ENCODE measurements around the gene ZNRD2.

The ZNRD2 gene

DNA sequence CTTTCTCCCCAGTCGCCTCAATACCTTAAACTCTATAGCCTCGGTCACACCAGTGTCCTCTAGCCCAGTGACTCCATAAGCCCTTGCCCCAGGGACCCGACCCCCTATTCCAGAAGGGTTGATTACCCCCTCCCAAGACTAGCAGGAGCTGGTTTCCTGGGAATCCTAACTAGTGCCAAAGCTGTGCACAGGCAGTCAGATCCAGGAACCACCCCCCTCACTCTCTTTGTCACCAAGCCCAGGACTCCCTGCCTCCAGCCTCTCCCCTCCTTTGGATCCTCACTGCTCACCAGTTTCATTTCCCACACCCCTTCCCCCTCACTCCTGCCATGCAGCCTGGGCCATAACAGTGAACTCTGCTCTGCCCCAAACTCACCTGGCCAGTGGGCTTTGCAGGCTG, 21.9 kb upstream of the ZNRD2 start:
- TF ChIP-seq TAF1 (IDR thresholded peaks at IDR 0.05; ENCODE audit: borderline replicate concordance, insufficient read depth, low read length) (no peak), SIN3A (IDR thresholded peaks at IDR 0.05; ENCODE audit: borderline replicate concordance, insufficient read depth, low read length) (no peak), POLR2AphosphoS5 (IDR thresholded peaks at IDR 0.05; ENCODE audit: low read depth, low read length) (no peak), FOXP2 (optimal IDR thresholded peaks at IDR 0.05; ENCODE audit: borderline replicate concordance, extremely low read depth, extremely low read length, insufficient read depth) (no peak)
- TF ChIP-seq, protein P1, sequence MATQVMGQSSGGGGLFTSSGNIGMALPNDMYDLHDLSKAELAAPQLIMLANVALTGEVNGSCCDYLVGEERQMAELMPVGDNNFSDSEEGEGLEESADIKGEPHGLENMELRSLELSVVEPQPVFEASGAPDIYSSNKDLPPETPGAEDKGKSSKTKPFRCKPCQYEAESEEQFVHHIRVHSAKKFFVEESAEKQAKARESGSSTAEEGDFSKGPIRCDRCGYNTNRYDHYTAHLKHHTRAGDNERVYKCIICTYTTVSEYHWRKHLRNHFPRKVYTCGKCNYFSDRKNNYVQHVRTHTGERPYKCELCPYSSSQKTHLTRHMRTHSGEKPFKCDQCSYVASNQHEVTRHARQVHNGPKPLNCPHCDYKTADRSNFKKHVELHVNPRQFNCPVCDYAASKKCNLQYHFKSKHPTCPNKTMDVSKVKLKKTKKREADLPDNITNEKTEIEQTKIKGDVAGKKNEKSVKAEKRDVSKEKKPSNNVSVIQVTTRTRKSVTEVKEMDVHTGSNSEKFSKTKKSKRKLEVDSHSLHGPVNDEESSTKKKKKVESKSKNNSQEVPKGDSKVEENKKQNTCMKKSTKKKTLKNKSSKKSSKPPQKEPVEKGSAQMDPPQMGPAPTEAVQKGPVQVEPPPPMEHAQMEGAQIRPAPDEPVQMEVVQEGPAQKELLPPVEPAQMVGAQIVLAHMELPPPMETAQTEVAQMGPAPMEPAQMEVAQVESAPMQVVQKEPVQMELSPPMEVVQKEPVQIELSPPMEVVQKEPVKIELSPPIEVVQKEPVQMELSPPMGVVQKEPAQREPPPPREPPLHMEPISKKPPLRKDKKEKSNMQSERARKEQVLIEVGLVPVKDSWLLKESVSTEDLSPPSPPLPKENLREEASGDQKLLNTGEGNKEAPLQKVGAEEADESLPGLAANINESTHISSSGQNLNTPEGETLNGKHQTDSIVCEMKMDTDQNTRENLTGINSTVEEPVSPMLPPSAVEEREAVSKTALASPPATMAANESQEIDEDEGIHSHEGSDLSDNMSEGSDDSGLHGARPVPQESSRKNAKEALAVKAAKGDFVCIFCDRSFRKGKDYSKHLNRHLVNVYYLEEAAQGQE (IDR thresholded peaks at IDR 0.05; ENCODE audit: insufficient read depth in 1 of 2, low read depth in 2 of 2, low read length in 2 of 2) = no peak

DNA sequence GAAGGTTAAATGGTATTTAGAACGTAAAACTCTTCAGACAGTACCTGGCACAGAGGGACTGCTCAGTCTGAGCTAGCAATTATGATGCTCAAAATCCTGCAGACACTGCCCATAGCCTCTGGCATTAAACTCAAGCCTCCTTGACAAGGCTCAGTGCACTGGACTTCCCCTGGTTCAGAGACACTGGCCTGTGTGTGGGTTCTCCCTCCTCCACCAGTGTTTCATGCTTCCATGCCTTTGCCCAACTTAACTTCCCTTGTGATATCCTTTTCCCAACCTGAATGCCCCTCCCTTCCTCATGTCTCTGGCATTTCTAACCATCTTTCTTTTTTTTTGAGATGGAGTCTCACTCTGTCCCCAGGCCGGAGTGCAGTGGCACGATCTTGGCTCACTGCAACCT, 21.2 kb upstream of the ZNRD2 start:
- TF ChIP-seq TAF1 (IDR thresholded peaks at IDR 0.05; ENCODE audit: borderline replicate concordance, insufficient read depth, low read length) = no peak

DNA sequence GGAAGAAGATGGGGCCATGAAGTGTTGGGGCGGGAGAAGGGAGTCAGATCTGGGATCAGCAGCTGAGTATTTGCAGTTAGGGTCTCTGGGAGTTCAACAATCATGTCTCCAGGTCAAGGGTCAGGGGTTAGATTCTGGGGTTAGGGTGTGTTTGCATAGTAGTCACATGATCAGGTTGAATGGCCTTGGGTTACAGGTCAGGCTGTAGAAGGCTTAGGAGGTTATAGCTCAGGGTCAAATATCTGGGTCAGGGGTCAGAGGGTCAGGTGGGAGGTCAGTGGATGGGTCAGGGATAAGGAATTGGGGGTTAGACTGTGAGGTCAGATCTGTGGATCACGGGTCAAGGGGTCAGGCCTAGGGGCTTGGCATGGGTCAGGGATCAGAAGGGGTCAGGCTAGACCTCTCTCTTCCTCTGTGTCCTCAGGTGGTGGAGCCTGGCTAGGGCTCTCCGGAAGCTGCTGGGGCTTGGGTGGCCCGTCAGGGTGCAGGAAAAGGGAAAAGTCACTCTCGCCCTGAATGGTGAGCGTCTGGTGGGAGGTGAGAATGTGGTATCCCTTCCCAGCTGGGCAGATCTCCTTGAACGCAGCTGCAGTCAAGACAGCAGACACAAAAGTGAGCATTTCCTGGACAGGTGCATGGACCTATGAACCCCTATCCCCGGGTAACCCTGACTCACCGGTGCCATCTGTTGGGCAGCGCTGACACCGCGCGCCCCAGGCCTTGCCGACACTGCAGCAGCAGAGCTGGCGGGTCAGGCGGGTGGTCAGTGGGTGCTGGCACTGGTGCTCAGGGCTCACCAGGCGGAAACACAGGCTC, 18.5 kb upstream of the ZNRD2 start:
- TF ChIP-seq SIN3A (IDR thresholded peaks at IDR 0.05; ENCODE audit: borderline replicate concordance, insufficient read depth, low read length) = no peak
- peak; percentile 53 for TF ChIP-seq FOXP2 (optimal IDR thresholded peaks at IDR 0.05; ENCODE audit: borderline replicate concordance, extremely low read depth, extremely low read length, insufficient read depth)

DNA sequence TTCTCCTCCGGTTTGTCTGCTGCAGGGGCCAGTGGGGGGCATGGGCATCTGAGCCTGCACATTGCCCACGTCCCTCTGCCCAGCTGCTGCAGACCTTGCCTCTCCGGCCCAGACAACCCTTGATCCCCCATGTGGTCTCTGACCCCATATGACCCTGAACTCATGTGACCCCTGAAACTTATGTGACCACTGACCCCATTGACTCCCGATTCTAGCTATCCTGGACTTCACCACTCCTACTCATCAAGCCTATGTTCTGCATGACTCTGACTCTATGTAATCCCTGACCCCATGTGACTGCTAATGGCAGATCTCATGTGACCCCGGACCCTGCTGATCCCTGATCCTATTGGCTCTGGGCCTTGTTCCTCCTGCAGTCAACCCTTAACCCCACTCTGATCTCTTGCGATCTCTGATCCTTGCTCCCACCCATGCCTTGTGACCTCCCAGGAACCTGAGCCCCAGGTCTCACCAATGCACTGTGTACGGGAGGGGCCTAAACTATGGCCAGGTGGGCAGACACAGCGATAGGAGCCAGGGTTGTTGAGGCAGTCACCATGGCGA, 17.8 kb upstream of the ZNRD2 start:
- TF ChIP-seq FOXP2 (optimal IDR thresholded peaks at IDR 0.05; ENCODE audit: borderline replicate concordance, extremely low read depth, extremely low read length, insufficient read depth) (no peak), TAF1 (IDR thresholded peaks at IDR 0.05; ENCODE audit: borderline replicate concordance, insufficient read depth, low read length) (no peak), SIN3A (IDR thresholded peaks at IDR 0.05; ENCODE audit: borderline replicate concordance, insufficient read depth, low read length) (no peak), POLR2AphosphoS5 (IDR thresholded peaks at IDR 0.05; ENCODE audit: low read depth, low read length) (no peak)
- TF ChIP-seq, protein P1 (IDR thresholded peaks at IDR 0.05; ENCODE audit: insufficient read depth in 1 of 2, low read depth in 2 of 2, low read length in 2 of 2) = no peak

DNA sequence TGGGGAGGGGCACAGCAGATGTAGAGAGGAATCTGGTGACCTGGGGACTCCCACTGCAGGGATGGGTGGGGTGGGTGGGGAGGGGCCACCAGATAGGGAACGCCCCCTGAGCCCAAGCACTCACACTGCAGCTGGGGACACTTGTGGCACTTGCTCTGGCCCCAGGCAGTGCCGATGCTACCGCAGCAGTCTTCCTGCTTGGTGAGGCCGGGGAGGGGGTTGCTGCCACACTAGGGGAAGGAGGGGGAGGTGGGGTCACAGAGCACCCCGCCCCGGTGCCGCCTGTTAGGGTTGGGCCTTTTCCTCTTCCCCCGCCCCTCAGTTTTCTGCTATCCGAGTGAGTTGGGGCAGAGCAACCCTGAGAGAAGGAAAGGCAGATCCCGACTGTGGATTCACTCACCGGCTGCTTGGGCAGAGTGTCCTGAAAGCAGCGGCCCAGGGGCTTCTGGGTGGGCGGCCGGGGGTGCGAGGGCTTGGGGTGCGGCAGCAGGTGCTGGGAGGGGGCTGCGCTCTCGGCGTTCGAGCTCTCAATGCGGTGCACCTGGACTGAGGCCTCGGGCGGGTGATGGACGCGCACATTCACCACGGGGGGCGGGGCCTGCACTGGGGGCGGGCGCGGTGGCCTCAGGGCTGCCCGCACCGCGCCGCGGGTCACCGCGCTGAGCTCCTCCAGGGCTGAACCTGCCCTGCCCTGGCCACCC, 16.8 kb upstream of the ZNRD2 start:
- TF ChIP-seq FOXP2 (optimal IDR thresholded peaks at IDR 0.05; ENCODE audit: borderline replicate concordance, extremely low read depth, extremely low read length, insufficient read depth) = no peak
- no peak for TF ChIP-seq TAF1 (IDR thresholded peaks at IDR 0.05; ENCODE audit: borderline replicate concordance, insufficient read depth, low read length)
- TF ChIP-seq, protein P1 (IDR thresholded peaks at IDR 0.05; ENCODE audit: insufficient read depth in 1 of 2, low read depth in 2 of 2, low read length in 2 of 2) = no peak
- no peak for TF ChIP-seq POLR2AphosphoS5 (IDR thresholded peaks at IDR 0.05; ENCODE audit: low read depth, low read length)
